A673 (cell line): ENCODE measurements around the gene SPATC1L.

Experiments used
- EZH2 ChIP-seq: fragments of 200-600 bp; sonication (generic); IDR thresholded peaks from 2 replicates; pipeline ENCODE4 v1.6.1; 2017; ENCODE audit warnings: borderline replicate concordance, low read depth, mild to moderate bottlenecking, mixed read lengths, antibody characterized with exemption, low read length; ENCODE audit not compliant: poor library complexity, severe bottlenecking
- TF ChIP-seq, protein P1 (sequence below): fragments of 300-800, 200-600 bp; sonication (generic); conservative IDR thresholded peaks from 2 replicates; pipeline ENCODE4 v1.5.1; 2017; ENCODE audit warnings: low read depth, mild to moderate bottlenecking, antibody characterized with exemption, low read length, moderate library complexity, mixed read lengths

DNA sequence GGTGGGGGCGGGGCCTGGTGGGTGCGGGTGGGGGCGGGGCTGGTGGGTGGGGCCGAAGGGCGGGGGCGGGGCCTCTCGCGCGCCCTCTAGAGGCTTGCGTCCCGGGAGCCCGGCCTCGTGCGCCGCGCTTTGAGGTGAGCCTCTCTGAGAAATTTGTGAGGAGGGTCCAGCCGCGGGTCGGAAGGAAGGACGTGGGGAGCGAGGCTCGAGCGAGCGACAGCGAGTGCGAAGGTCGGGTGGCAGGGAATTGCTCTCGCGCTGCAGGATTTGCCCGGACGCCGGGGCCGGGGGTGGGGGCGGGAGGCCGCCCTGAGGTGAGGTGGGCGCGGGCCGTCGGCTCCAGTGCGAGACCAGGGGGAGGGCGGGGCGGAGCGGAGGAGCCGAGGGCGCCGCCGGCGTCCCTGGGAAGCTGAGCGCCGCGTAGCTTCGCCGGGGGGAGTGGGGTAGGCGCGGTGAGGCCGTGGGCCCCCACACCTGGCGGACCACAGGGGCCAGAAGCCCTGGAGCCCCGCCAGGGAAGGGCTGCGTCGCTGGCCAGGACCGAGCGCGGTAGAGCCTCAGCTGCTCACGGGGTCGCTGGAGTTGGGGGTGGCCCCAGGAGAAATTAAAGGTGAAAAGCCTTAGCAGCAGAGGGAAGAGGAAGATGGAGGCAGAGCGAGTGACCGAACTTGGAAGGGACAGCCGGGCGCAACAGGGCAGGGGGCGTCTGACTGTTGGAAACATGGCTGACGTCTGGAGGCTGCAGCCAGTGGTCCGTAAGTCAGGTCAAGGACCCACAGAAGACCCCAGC, 45.1 kb upstream of the SPATC1L start:
- TF ChIP-seq EZH2 = no peak
- TF ChIP-seq, protein P1, sequence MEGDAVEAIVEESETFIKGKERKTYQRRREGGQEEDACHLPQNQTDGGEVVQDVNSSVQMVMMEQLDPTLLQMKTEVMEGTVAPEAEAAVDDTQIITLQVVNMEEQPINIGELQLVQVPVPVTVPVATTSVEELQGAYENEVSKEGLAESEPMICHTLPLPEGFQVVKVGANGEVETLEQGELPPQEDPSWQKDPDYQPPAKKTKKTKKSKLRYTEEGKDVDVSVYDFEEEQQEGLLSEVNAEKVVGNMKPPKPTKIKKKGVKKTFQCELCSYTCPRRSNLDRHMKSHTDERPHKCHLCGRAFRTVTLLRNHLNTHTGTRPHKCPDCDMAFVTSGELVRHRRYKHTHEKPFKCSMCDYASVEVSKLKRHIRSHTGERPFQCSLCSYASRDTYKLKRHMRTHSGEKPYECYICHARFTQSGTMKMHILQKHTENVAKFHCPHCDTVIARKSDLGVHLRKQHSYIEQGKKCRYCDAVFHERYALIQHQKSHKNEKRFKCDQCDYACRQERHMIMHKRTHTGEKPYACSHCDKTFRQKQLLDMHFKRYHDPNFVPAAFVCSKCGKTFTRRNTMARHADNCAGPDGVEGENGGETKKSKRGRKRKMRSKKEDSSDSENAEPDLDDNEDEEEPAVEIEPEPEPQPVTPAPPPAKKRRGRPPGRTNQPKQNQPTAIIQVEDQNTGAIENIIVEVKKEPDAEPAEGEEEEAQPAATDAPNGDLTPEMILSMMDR = peak; percentile 61
